Neural progenitor cell (in vitro differentiated cells): ENCODE results near the gene GAD1. TPM values are rescaled to one million over a fixed set of nuclear protein-coding genes. Genes with fewer than 3 reads are reported as not detected.

Experiments used
- small RNA-seq: library from RNA; depleted of rRNA; stranded (forward); fragments of <200 nt; gene quantifications from one replicate; pipeline ENCODE3, GENCODE V24; 2015
- total RNA-seq: library from RNA; depleted of rRNA; stranded (reverse); fragments of >200 nt; gene quantifications from 2 replicates; pipeline ENCODE4 v1.2.3, GENCODE V29; 2015; ENCODE audit warnings: low replicate concordance

Gene GAD1
- total RNA-seq, 1 donor from 2014 or later = 10.7 TPM

Small RNA genes within 50 kb of the gene (small RNA-seq; reads per million reads assigned to genes)
- not detected for gene RF00019

Other genes with a start within 250 kb of the GAD1 start
- gene SP5, start 101.5 kb upstream of the GAD1 start, total RNA-seq = 3.0 and 8.5 TPM in 2 replicates
- gene ERICH2, start 46.5 kb upstream of the GAD1 start, total RNA-seq = 0.43 and 2.7 TPM in 2 replicates
- 38.3 and 67.1 TPM in 2 replicates for gene GORASP2, start 112.4 kb downstream of the GAD1 start, total RNA-seq